Stimulated activated CD4-positive, alpha-beta T cell treated with anti-CD3 and anti-CD28 coated beads, Interleukin-2, amount 100 ng/mL, for 48 hours (primary cell): ENCODE results near the gene TOB1.

Source experiments
- DNase-seq, 2 donors: peaks; one replicate each; pipeline ENCODE4 v3.0.0-alpha.2; 2020

Gene TOB1

DNA sequence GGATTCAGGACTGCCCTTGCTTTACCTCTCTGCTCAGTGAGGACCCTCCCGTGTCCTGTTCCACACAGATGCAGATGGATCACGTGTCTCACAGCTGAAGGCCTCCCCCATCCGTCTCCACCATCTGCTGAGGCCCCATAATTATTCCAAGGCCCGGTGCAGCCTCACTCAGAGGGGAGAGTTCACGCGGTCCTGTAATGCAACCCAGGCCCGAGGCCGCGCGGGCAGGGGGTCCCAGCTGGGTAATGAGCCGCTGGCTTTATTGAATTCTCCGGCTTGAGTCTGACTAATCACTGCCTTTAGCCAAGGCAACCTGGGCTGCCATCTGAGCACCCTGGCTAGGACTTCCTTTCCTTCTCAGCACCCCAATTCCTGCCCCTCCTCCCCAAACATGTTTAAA lies 35.2 kb downstream of the TOB1 start:
- no peak for DNase-seq

DNA sequence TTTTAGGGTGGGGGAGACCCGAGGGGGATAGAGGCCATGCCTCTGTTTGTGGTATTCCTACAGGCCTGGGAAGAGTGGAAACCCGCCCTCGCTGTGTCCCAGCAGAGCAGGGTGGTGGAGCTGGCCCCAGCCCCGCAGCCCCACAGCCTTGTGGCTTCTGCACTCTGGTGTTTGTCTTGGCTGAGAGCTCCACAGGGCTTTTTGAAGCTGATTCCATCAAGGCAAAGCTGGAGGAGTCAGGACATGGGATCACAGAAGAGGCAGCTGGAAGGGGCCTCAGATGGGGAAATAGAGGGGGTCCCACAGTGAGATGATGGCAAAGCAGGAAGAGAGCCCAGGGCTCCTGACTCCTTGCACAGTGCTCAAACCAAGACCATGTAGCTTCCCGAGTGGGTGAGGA lies 35.8 kb downstream of the TOB1 start:
- DNase-seq, result no peak

DNA sequence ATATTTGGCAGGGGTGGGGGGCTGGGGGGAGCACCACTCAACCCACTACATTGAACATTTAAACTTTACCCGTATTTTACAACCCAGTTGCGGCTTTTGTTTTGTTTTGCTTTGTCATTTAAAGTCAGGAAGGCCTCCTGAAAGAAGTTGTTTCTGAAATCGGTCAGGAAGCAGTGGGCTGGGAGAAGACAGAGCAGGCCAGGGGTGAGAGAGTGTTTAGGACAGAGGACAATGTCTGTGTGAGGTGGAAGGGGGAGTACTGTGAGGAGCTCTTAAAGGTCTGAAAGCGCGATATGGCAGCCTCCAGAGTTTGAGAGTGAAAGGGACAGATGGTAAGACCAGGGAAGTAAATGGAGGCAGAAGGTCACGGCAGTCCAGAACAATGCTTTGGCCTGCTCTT lies 36.8 kb downstream of the TOB1 start:
- DNase-seq, result no peak

DNA sequence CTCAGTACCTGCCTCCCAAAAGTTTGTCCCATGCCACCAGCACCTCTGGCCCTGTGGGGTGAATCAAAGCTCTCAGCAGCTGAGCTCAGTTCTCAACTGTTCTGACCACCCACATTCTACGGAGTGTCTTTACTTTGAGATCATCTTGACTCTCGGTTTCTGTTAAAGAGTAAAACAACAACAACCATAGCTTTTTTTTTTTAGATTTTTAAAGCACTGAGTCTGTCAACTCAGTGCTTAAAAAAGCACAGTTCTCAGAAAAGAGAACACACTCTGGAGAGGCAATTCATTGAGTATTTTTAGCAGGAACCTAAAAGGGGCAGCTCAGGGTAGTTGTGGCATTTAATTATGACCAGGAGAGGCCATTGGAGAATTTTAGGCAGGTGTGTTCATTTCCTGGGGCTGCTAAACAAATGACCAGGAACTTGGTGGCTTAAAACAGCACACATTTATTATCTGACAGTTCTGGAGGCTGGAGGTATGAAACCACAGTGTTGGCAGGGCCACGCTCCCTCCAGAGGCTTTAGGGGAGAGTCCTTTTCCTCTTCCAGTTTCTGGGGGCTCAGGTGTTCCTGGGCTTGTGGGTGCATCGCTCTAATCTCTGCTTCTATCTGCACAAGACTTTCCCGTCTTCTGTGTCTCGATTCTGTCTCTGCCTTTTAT lies 37.5 kb downstream of the TOB1 start:
- DNase-seq, result no peak

DNA sequence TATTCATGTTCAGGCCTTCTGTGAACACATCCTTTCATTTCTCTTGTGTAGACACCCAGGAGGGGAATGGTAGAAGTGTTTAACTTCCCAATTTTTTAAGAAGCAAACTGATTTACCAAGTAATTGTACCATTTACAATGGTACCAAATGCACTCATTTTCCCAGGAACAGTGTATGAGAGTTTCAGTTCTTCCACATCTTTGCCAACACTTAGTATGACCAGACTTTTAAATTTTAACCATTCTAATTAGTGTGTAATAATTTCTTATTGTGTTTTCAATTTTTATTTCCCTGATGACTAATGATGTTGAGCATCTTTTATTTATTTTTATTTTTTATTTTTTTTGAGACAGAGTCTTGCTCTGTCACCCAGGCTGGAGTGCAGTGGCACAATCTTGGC lies 41.0 kb downstream of the TOB1 start:
- no peak for DNase-seq

DNA sequence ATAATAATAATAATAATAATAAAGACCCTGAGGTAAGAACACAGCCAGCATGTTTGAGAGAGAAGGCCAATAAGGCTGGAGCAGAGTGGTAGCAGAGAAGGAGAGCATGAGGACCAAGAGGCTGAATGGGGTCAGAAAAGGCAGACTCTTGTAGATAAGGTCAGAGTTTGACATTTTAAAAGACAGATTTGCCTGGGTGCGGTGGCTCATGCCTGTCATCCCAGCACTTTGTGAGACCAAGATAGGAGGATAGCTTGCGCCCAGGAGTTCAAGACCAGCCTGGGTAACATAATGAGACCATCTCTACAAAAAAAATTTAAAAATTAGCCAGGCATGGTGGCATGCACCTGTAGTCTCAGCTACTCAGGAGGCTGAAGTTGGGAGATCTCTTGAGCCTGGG lies 41.7 kb downstream of the TOB1 start:
- no peak for DNase-seq

DNA sequence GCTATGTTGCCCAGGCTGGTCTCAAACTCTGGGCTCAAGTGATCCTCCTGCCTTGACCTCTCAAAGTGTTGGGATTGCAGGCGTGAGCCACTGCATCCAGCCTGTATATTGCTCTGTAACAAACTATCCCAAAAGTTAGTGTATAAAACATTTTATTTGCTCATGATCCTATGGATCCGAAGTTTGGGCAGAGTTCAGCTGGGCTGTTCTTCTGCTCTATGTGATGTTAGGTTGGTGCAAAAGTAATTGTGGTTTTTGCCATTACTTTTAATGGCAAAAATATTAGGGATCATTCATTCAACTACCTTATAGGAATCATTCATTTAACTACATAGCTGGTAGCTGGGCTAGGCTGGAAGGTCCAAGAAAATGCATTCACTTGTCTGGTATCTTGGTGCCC lies 43.6 kb downstream of the TOB1 start:
- no peak for DNase-seq

DNA sequence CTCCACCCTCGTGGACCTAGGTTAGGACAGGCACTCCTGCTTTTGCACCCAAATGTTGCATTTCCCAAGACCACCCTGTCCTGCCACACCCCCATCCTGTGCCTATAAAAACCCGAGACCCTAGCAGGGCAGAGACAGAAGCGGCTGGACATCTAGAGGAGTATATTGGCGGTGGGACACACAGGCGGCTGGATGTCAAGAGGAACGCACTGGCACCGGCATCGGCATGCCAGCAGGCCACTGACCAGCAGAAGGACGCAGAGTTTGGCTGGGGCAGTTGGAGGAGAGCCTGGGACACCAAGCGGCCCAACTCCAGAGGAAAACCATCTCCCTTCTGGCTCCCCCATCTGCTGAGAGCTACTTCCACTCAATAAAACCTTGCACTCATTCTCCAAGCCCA lies 45.5 kb downstream of the TOB1 start:
- DNase-seq, result no peak

DNA sequence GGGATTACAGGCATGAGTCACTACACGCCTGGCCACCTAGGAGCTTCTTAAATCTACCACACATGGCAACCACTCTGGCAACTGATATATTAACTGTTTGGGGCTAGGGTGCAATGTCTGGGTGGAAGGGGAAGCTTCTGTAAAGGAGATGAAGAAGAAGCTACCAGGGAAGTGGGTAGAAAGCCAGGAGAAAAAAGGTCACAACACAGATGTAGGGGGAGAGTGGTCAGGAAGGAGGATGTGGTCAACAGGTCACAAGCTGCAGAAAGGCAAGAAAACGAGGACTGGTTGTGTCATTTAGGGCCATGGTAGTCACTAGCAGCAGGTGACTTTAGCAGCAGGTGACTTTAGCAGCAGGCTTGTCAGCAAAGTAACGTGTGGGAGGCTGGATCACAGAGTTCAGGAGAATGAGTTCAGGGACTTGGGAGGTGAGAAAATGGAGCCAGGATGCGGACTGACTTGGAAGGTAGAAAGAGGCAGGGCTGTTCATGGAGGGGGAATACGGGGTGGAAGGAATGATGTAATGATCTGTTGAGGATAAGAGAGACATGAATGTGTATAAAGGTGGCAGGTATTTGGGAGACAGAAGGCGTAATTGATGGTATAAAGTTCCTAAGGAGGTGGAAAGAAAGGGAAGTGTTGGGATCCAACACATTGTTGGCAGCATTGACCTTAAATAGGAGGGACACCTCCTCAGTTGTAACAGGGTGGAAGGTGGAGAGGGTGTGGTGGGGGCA lies 47.1 kb downstream of the TOB1 start:
- DNase-seq, result no peak

DNA sequence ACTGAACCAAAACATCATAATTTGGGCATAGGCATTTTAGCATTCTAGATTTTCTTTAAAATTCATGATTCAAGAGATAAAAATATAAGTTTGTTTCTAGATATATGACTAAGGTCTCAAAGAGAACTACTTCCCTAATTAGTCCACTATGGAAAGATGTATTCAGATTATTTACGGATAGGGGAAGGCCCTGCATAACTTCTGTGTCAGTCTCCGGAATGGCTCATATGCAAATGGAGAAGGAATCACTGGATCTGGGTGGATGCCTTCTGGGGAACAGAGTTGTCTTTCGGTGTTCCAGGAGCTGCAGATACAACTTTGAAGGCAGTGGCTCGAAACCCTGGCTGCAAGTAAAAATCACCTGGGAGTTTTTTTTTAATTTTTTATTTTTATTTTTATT lies 47.9 kb downstream of the TOB1 start:
- no peak for DNase-seq

DNA sequence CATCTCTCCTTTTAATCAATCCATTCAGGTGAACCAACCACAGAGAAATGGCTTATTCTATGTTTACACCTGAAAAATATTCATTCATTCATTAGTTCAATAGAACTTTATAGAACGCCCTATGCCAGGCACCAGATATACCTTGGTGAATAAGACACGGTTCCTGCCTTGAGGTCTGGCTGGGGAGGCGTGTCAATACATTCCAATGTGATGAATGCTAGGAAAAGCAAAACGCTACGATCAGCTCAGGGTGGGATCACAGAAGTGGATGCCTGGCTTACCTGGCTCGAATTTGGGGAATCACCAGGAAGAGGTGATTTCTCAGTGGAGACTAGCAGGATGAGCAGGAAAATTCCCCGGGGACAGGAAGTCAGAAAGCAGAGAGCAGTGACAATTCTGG lies 48.3 kb downstream of the TOB1 start:
- no peak for DNase-seq

DNA sequence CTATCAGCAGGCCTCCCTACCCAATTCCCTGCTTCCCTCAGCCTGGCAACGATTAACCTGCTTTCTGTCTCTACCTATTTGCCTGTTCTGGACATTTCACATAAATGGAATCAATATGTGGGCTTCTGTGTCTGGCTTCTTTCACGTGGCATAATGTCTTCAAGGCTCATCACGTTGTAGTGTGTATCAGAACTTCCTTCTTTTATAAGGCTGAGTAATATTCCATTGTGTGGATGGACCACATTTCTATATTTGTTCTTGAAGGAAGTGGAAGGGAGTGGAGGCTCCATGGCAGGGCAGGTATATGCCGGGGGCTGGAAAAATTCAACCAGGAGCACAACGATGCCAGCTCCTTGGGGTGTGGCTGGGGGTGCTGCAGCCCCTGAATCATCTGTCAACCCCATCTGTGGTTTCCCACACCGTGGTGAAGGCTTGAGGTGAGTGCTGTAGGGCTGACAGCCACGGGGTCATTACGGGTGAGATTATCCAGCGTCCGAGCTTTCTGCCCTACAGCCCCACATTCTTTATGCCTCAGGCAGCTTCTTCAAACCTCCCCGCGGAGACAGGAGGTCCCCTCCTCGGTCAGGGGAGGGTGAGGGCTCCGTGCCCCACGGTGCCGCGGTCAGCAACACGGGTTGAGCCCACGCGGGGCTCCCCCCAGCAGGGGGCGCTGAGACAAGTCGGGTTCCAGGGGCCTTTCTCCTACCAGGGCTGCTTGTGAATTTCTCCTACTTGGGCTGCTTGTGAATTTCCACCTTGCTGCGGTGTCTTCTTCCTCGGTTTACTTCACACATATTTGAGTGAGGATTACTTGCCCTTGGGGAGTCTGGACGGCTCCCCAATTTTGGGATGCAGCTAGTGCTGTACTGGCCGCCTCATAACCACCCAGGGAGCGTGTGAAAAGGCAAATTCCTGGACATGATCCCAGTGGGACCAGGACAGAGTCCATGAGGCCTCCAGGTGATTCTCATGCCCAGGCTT lies 49.1 kb downstream of the TOB1 start:
- DNase-seq, result peak; percentile 58 to 65

DNA sequence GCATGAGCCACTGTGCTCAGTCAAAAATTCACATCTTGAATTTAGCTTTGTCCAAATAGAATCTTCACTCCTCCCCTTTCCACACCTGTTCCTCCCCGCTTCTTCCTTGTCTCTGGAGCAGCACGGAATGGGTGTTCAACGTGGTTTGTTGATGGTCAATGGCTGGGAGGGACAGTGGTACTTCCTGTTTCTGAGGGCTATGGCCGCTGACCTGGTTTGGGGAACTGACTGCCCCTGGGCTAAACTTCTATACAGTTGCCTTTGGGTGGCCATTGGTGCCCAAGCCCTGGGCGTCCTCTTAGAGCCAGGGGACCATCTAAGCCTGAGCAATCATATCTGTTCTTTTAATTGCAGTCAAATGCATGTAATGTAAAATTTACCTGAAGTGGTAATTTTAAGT lies 49.9 kb downstream of the TOB1 start:
- DNase-seq, result no peak

DNA sequence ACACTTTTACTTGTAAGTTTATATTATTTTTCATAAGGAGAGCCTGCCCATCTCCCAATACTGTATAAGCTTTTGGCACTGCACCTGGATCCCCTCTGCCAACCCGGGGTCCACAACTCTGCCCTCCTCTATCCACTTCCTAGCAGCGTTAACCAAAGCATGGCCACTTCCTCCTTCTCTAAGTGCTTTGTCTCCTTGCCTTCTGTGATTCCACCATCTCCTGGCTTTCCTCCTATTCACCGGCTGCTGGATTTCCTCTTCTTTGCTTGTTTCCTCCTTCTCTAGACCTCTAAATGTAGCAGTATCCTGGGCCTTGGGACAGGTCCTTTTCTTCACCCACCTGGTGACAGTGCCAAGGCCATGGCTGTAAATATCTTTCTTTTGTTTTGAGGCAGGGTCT lies 50.8 kb downstream of the TOB1 start:
- DNase-seq, result no peak

DNA sequence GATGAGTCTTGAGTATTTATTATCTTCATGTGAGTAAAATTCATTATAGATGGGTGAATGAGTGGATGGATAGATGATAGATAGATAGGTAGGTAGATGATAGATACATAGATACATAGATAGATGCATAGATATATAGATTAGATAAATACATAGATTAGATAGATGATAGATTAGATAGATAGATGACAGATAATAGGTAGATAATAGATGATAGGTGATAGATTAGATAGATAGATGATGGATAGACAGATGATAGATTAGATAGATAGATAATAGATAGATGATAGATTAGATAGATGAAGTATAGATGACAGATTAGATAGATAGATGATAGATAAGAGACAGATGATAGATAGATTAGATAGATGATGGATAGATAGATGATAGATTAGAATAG lies 52.6 kb downstream of the TOB1 start:
- DNase-seq, result no peak
